Thyroid gland (tissue), 4 donors: ENCODE results near the gene GPC1.

Experiments used
- CTCF ChIP-seq, 6 experiments: fragments of 200-600 bp in 3 of 6; fragments of 450-650 bp in 3 of 6; sonication (generic) in 3 of 6; IDR thresholded peaks; one replicate each; pipeline ENCODE4 v1.5.1; 2016 to 2019; ENCODE audit warnings: antibody characterized with exemption in 6 of 6, mild to moderate bottlenecking in 2 of 6, inconsistent platforms in 1 of 6, moderate library complexity in 1 of 6
- POLR2A ChIP-seq, 2 donors: fragments of 450-650 bp; IDR thresholded peaks; one replicate each; pipeline ENCODE4 v1.6.1; 2017; ENCODE audit warnings: antibody characterized with exemption in 2 of 2, mild to moderate bottlenecking in 2 of 2, moderate library complexity in 1 of 2

DNA sequence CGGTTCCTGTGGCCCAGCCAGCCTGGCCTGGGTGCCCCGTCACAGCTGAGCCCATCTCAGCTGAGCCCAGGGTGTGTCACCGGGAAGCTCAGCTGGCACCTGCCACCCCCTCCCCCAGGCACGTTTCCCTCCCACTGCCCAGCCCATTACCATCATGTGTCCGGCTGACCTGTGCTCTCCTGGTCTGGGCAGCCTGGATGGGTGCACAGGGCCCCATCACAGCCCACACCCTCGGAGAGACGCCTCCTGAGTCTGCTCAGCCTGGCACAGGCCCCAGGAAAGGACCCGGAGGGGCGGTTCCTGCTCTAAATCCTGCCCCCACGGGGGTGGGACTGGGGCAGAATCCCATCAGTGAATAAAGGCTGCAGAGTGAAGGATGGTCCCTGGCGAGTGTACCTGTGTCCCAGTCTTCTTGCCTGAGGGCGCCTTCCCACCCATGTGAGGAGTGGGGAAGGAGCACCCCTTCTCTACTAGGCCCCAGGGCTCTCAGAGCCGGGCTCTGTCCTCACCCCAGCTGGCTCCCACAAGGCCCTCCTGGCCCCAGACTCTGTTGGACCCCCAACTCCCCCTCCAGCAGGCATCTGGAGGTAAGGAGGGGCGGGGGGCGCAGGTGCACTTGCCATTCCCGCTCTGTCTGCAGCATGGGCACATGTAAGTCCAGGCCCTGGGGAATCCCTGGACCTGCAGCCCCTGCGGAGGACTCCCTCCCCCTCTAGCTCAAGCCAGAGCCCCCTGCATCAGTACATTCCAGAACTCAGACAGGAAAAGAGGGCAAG, 21.2 kb downstream of the GPC1 start:
- TF ChIP-seq CTCF (IDR thresholded peaks at IDR 0.05) (no peak), POLR2A (IDR thresholded peaks at IDR 0.05) (no peak)
